Panc1 (cell line): ENCODE measurements around the gene OR9Q1. TPM values are rescaled to one million over a fixed set of nuclear protein-coding genes. Genes with fewer than 3 reads are reported as not detected.

ENCODE experiments used
- ATAC-seq: fragments of 200-7000 bp; cut with Tn5 transposase; 2 replicates; pipeline ENCODE4 v1.9.1; 2020; ENCODE audit warnings: mild to moderate bottlenecking, moderate library complexity
- BruUV-seq: library from RNA; stranded (reverse); fragments of 400-500 nt; replicated peaks from 2 replicates; lab custom pipeline; 2021; lab: Mats Ljungman, UMichigan
- CTCF ChIA-PET: fragments of 300-600 bp; sonication (Branson Sonifier 250); formaldehyde crosslinking; loops from one replicate; lab custom pipeline; 2022; ENCODE audit warnings: antibody characterized with exemption; lab: Charles Lee
- POLR2A ChIA-PET: fragments of 300-600 bp; sonication (Branson Sonifier 250); formaldehyde crosslinking; loops from one replicate; lab custom pipeline; 2022; ENCODE audit warnings: antibody characterized with exemption; lab: Charles Lee
- DNase-seq: peaks from one replicate; pipeline ENCODE4 v3.0.0-alpha.2; 2010; ENCODE audit warnings: low read depth, low spot score
- H3K27ac ChIP-seq: 2 replicates; pipeline ENCODE4 v1.5.1; 2011; ENCODE audit warnings: mild to moderate bottlenecking, low read length, inconsistent platforms
- H3K27me3 ChIP-seq: fragments of 200-500 bp; sonication (Bioruptor generic); 2 replicates; pipeline ENCODE4 v1.6.0; 2014; ENCODE audit warnings: low read length, inconsistent platforms; ENCODE audit not compliant: control insufficient read depth, insufficient read depth
- H3K36me3 ChIP-seq: fragments of 200-500 bp; sonication (Bioruptor generic); 2 replicates; pipeline ENCODE4 v1.5.1; 2014; ENCODE audit warnings: inconsistent platforms, mild to moderate bottlenecking, low read length, moderate library complexity; ENCODE audit not compliant: control insufficient read depth, insufficient read depth
- H3K4me1 ChIP-seq: 2 replicates; pipeline ENCODE4 v1.5.1; 2011; ENCODE audit warnings: inconsistent platforms, mild to moderate bottlenecking, low read length, moderate library complexity; ENCODE audit not compliant: control insufficient read depth, insufficient read depth
- H3K4me3 ChIP-seq, 2 experiments: 2 replicates each; pipeline ENCODE4 v1.5.1; 2011 to 2012; ENCODE audit warnings: low read depth in 2 of 2, low read length in 2 of 2, mild to moderate bottlenecking in 2 of 2, inconsistent platforms in 1 of 2, moderate library complexity in 1 of 2
- H3K9me3 ChIP-seq: fragments of 200-500 bp; sonication (Bioruptor generic); 2 replicates; pipeline ENCODE4 v1.5.1; 2014; ENCODE audit warnings: low read depth, mild to moderate bottlenecking, inconsistent platforms, low read length, moderate library complexity; ENCODE audit not compliant: control insufficient read depth, insufficient read depth
- CTCF ChIP-seq: fragments of 450-650 bp; IDR thresholded peaks from 2 replicates; pipeline ENCODE4 v1.5.1; 2017; ENCODE audit warnings: mild to moderate bottlenecking
- POLR2AphosphoS5 ChIP-seq: IDR thresholded peaks from 2 replicates; pipeline ENCODE4 v1.6.1; 2012; ENCODE audit warnings: mild to moderate bottlenecking, low read depth, low read length, moderate library complexity
- REST ChIP-seq, 2 experiments: IDR thresholded peaks; 2 replicates each; pipeline ENCODE4 v1.6.1; 2011 to 2012; ENCODE audit warnings: low read depth in 2 of 2, control low read depth in 1 of 2, low read length in 1 of 2, mild to moderate bottlenecking in 1 of 2, moderate library complexity in 1 of 2; ENCODE audit not compliant: insufficient read depth in 1 of 2
- SIN3A ChIP-seq: IDR thresholded peaks from 2 replicates; pipeline ENCODE4 v1.6.1; 2012; ENCODE audit warnings: low read depth, mild to moderate bottlenecking, low read length, moderate library complexity, borderline replicate concordance; ENCODE audit not compliant: insufficient read depth
- TCF7L2 ChIP-seq: IDR thresholded peaks from 2 replicates; pipeline ENCODE4 v1.6.1; 2011; ENCODE audit warnings: mild to moderate bottlenecking, low read depth, low read length, inconsistent platforms
- in situ Hi-C: cut with HindIII; loops from 2 replicates; pipeline ENCODE4 v1.10.0; 2016; ENCODE audit warnings: low sequenced_read_pairs, low pct_unique_long_range_greater_than_20kb
- intact Hi-C: fragments of 100-400 bp; cut with micrococcal nuclease; formaldehyde crosslinking; loops from one replicate; pipeline ENCODE4 v1.10.0; 2022; ENCODE audit not compliant: unreplicated experiment
- total RNA-seq: library from RNA; stranded (reverse); gene quantifications from one replicate; pipeline ENCODE4 v1.2.1, GENCODE V29; 2021; ENCODE audit not compliant: unreplicated experiment

OR9Q1 gene
- total RNA-seq, 1 experiment from 2014 or later: not detected

GRCh38 chr11:58142761-58143160 is 119.1 kb downstream of the OR9Q1 start:
- H3K4me1 ChIP-seq: no peaks in the 10 kb centered on the region
- ChIA-PET POLR2A (no interaction called here), CTCF (no interaction called here)
- H3K4me3 ChIP-seq: no peak overlapping the region
- no peak for ATAC-seq
- TF ChIP-seq CTCF (no peak), REST (IDR thresholded peaks at IDR 0.05; ENCODE audit: insufficient read depth in 1 of 2, low read depth in 2 of 2, low read length in 1 of 2) (no peak), SIN3A (no peak), TCF7L2 (no peak), POLR2AphosphoS5 (no peak)
- H3K27ac ChIP-seq: no peak overlapping the region
- no peaks in the 10 kb centered on the region for H3K36me3 ChIP-seq
- no peak for DNase-seq
- BruUV-seq: no TSS peak
- intact Hi-C loops (no loop called here), in situ Hi-C loops (no loop called here)
- no peaks in the 10 kb centered on the region for H3K9me3 ChIP-seq
- H3K27me3 ChIP-seq: no peaks in the 10 kb centered on the region

- Histone ChIP-seq H3K4me3 (no peak overlapping the region), H3K36me3 (no peaks in the 10 kb centered on the region), H3K9me3 (no peaks in the 10 kb centered on the region), H3K27me3 (no peaks in the 10 kb centered on the region), H3K27ac (no peak overlapping the region), H3K4me1 (no peaks in the 10 kb centered on the region)
- ATAC-seq (no peak), DNase-seq (no peak)
- ChIA-PET CTCF (no interaction called here), POLR2A (no interaction called here)
- no TSS peak for BruUV-seq
- intact Hi-C loops: no loop called here
- TF ChIP-seq CTCF (no peak), POLR2AphosphoS5 (no peak), SIN3A (no peak), REST (IDR thresholded peaks at IDR 0.05; ENCODE audit: insufficient read depth in 1 of 2, low read depth in 2 of 2, low read length in 1 of 2) (no peak), TCF7L2 (no peak)
- in situ Hi-C loops: no loop called here
These were observed 129.1 kb downstream of the OR9Q1 start for GRCh38 chr11:58152781-58153180.
